ENCODE data around the gene MMP20.

The MMP20 gene

DNA sequence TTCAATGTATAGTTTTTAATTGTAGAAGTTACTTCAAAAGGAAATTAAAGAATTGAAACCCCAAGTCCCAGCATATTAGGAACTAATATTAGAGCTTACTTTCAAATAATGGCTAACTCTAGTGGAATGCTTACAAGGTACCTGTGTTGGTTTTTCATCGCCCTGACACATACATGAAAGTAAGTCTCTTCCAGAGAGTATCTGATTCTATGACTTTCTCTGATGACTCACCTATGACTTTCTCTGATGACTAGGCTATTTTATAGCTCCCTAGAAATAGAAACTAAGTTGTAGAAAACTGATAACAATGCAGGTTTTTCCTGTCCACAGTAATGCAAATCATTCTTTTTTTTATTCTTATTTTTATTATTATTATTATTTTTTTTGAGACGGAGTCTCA, 61.0 kb downstream of the MMP20 start:
- Histone ChIP-seq H3K4me1 (ENCODE audit: control insufficient read depth, insufficient read depth, low read depth, low read length) (peaks cover 3% of the 10 kb centered on the region), H3K36me3 (ENCODE audit: control insufficient read depth in 1 of 2, insufficient read depth in 2 of 2, low read depth in 1 of 2, low read length in 2 of 2) (no peaks in the 10 kb centered on the region), H3K14ac (ENCODE audit: low read length in 2 of 2) (no peak overlapping the region), H2BK5ac (ENCODE audit: low read depth, low read length, poor library complexity, severe bottlenecking) (no peak overlapping the region), H2BK15ac (ENCODE audit: low read depth, poor library complexity, severe bottlenecking) (no peak overlapping the region), H3K23ac (ENCODE audit: low read length in 2 of 2) (no peak overlapping the region), H3K4ac (ENCODE audit: low read depth in 1 of 2, low read length in 2 of 2) (no peak overlapping the region), H3K9ac (ENCODE audit: low read length) (no peak overlapping the region), H3K18ac (ENCODE audit: low read depth in 1 of 2, low read length in 2 of 2) (no peak overlapping the region), H3K4me3 (ENCODE audit: insufficient read depth in 1 of 2, low read depth in 1 of 2, low read length in 2 of 2) (no peak overlapping the region), H2AFZ (ENCODE audit: low read depth, low read length) (no peak overlapping the region), H2AK5ac (ENCODE audit: low read length, severe bottlenecking) (no peak overlapping the region), H3K4me2 (ENCODE audit: low read length, poor library complexity, severe bottlenecking) (no peak overlapping the region), H2BK12ac (ENCODE audit: low read length in 2 of 2) (no peak overlapping the region), H3K9me3 (ENCODE audit: control insufficient read depth, low read length) (peaks cover 5% of the 10 kb centered on the region), H2BK120ac (ENCODE audit: low read depth, low read length) (no peak overlapping the region), H4K8ac (ENCODE audit: low read length) (no peak overlapping the region), H3K27ac (ENCODE audit: low read length, poor library complexity, severe bottlenecking) (no peak overlapping the region), H3K79me1 (replicated peaks; ENCODE audit: low read length, poor library complexity, severe bottlenecking) (no peaks in the 10 kb centered on the region), H3K27me3 (ENCODE audit: control insufficient read depth in 1 of 2, insufficient read depth in 1 of 2, low read length in 2 of 2) (no peaks in the 10 kb centered on the region), H4K91ac (ENCODE audit: low read length) (no peak overlapping the region)
- DNase-seq: peak; percentile 75
- WGBS: 39% methylated on average over 2 of the region's 2 CpGs

DNA sequence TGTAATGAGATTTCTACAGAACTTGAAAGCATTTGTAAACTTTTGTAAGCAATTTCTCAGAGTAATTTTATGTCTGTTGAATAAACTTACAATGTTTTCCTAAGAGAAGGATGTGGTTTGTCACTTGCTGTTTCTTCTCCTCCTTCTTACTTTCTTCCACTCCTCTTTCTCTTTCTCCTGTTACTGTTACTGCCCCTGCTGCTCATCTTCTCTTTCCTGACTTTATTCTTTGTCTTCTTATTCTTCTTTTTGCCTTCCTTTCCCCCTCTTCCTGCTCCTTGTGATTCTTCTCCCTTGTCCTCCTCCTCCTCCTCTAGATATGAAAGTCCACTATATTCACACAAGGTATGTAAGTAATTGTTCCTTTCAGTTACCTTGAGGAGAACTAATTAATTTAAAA, 63.5 kb downstream of the MMP20 start:
- H3K23ac ChIP-seq (ENCODE audit: low read length in 2 of 2): no peak overlapping the region
- DNase-seq: no peak
- no peak overlapping the region for H2AK5ac ChIP-seq (ENCODE audit: low read length, severe bottlenecking)
- no peak overlapping the region for H2BK12ac ChIP-seq (ENCODE audit: low read length in 2 of 2)
- H3K79me1 ChIP-seq (replicated peaks; ENCODE audit: low read length, poor library complexity, severe bottlenecking): no peaks in the 10 kb centered on the region
- H4K91ac ChIP-seq (ENCODE audit: low read length): no peak overlapping the region
- H3K4me2 ChIP-seq (ENCODE audit: low read length, poor library complexity, severe bottlenecking): no peak overlapping the region
- H3K27ac ChIP-seq (ENCODE audit: low read length, poor library complexity, severe bottlenecking): no peak overlapping the region
- H3K4me1 ChIP-seq (ENCODE audit: control insufficient read depth, insufficient read depth, low read depth, low read length): peaks cover 3% of the 10 kb centered on the region
- H3K14ac ChIP-seq (ENCODE audit: low read length in 2 of 2): no peak overlapping the region
- H3K4me3 ChIP-seq (ENCODE audit: insufficient read depth in 1 of 2, low read depth in 1 of 2, low read length in 2 of 2): no peak overlapping the region
- no peak overlapping the region for H2AFZ ChIP-seq (ENCODE audit: low read depth, low read length)
- H2BK120ac ChIP-seq (ENCODE audit: low read depth, low read length): no peak overlapping the region
- peak overlapping the region in 1 of 2 experiments; percentile 11 for H3K4ac ChIP-seq (ENCODE audit: low read depth in 1 of 2, low read length in 2 of 2)
- no peak overlapping the region for H2BK15ac ChIP-seq (ENCODE audit: low read depth, poor library complexity, severe bottlenecking)
- no peak overlapping the region for H3K9ac ChIP-seq (ENCODE audit: low read length)
- no peak overlapping the region for H3K18ac ChIP-seq (ENCODE audit: low read depth in 1 of 2, low read length in 2 of 2)
- H4K8ac ChIP-seq (ENCODE audit: low read length): no peak overlapping the region
- H3K36me3 ChIP-seq (ENCODE audit: control insufficient read depth in 1 of 2, insufficient read depth in 2 of 2, low read depth in 1 of 2, low read length in 2 of 2): no peaks in the 10 kb centered on the region
- no peaks in the 10 kb centered on the region for H3K27me3 ChIP-seq (ENCODE audit: control insufficient read depth in 1 of 2, insufficient read depth in 1 of 2, low read length in 2 of 2)
- H3K9me3 ChIP-seq (ENCODE audit: control insufficient read depth, low read length): peaks cover 5% of the 10 kb centered on the region
- no peak overlapping the region for H2BK5ac ChIP-seq (ENCODE audit: low read depth, low read length, poor library complexity, severe bottlenecking)

DNA sequence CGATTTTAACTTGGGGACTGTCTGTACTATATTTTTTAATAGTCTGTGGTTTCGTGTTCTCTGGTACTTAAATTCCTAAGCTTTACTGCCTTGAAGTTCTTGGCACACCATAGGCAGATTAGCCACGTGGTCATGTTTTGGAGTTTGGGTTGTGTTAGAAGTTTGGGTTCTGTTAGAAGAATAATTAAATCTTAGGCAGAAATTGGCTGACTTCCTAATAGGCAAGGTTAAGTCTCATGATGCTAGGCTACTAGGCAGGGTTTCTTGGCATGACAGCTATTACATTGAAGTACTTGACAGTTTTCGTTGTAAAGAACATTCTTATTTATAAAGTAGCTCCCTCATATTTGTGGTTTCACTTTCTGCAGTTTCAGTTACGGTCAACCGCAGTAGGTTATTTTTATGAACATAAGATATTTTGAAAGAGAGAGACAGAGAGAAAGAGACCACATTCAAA, 64.5 kb downstream of the MMP20 start:
- Histone ChIP-seq H2BK120ac (ENCODE audit: low read depth, low read length) (no peak overlapping the region), H3K23ac (ENCODE audit: low read length in 2 of 2) (no peak overlapping the region), H2AFZ (ENCODE audit: low read depth, low read length) (no peak overlapping the region), H3K79me1 (replicated peaks; ENCODE audit: low read length, poor library complexity, severe bottlenecking) (no peaks in the 10 kb centered on the region), H3K14ac (ENCODE audit: low read length in 2 of 2) (no peak overlapping the region), H3K36me3 (ENCODE audit: control insufficient read depth in 1 of 2, insufficient read depth in 2 of 2, low read depth in 1 of 2, low read length in 2 of 2) (no peaks in the 10 kb centered on the region), H2BK12ac (ENCODE audit: low read length in 2 of 2) (no peak overlapping the region), H3K27me3 (ENCODE audit: control insufficient read depth in 1 of 2, insufficient read depth in 1 of 2, low read length in 2 of 2) (no peaks in the 10 kb centered on the region), H4K8ac (ENCODE audit: low read length) (no peak overlapping the region), H3K9ac (ENCODE audit: low read length) (peak overlapping the region; percentile 78), H3K9me3 (ENCODE audit: control insufficient read depth, low read length) (no peaks in the 10 kb centered on the region), H3K4me3 (ENCODE audit: insufficient read depth in 1 of 2, low read depth in 1 of 2, low read length in 2 of 2) (peak overlapping the region in 1 of 2 experiments; percentile 73), H4K91ac (ENCODE audit: low read length) (no peak overlapping the region), H3K4me1 (ENCODE audit: control insufficient read depth, insufficient read depth, low read depth, low read length) (peaks cover 3% of the 10 kb centered on the region), H3K18ac (ENCODE audit: low read depth in 1 of 2, low read length in 2 of 2) (no peak overlapping the region), H3K27ac (ENCODE audit: low read length, poor library complexity, severe bottlenecking) (peak overlapping the region; percentile 43), H3K4ac (ENCODE audit: low read depth in 1 of 2, low read length in 2 of 2) (no peak overlapping the region), H2AK5ac (ENCODE audit: low read length, severe bottlenecking) (no peak overlapping the region), H2BK5ac (ENCODE audit: low read depth, low read length, poor library complexity, severe bottlenecking) (no peak overlapping the region), H2BK15ac (ENCODE audit: low read depth, poor library complexity, severe bottlenecking) (no peak overlapping the region), H3K4me2 (ENCODE audit: low read length, poor library complexity, severe bottlenecking) (peak overlapping the region; percentile 57)
- peak; percentile 69 for DNase-seq
- 69% methylated on average over 3 of the region's 6 CpGs for WGBS

DNA sequence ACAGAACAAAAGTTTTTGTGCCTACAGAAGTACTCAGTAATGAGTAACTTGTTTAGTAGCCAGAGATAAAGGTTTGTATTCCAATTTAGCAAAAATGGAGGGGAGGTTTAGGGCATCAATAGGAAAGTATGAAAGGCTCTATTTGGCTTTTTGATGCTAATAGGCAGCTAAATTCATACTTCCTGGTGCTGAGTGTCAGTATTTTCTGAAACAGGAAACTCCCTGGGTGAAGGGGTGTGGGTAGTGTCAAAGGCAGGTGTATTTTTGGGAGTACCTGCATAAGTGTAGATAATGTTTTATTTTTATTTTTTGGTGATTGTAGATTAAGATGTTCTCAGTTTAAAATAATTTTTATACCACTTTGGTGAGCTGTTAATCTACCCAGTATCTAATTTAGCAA, 65.3 kb downstream of the MMP20 start:
- Histone ChIP-seq H3K14ac (ENCODE audit: low read length in 2 of 2) (no peak overlapping the region), H3K18ac (ENCODE audit: low read depth in 1 of 2, low read length in 2 of 2) (no peak overlapping the region), H2BK12ac (ENCODE audit: low read length in 2 of 2) (no peak overlapping the region), H2BK120ac (ENCODE audit: low read depth, low read length) (no peak overlapping the region), H4K8ac (ENCODE audit: low read length) (no peak overlapping the region), H2BK5ac (ENCODE audit: low read depth, low read length, poor library complexity, severe bottlenecking) (no peak overlapping the region), H3K9ac (ENCODE audit: low read length) (no peak overlapping the region), H3K23ac (ENCODE audit: low read length in 2 of 2) (no peak overlapping the region), H3K27me3 (ENCODE audit: control insufficient read depth in 1 of 2, insufficient read depth in 1 of 2, low read length in 2 of 2) (no peaks in the 10 kb centered on the region), H3K4me2 (ENCODE audit: low read length, poor library complexity, severe bottlenecking) (no peak overlapping the region), H3K4me3 (ENCODE audit: insufficient read depth in 1 of 2, low read depth in 1 of 2, low read length in 2 of 2) (no peak overlapping the region), H3K27ac (ENCODE audit: low read length, poor library complexity, severe bottlenecking) (no peak overlapping the region), H3K36me3 (ENCODE audit: control insufficient read depth in 1 of 2, insufficient read depth in 2 of 2, low read depth in 1 of 2, low read length in 2 of 2) (no peaks in the 10 kb centered on the region), H2BK15ac (ENCODE audit: low read depth, poor library complexity, severe bottlenecking) (no peak overlapping the region), H4K91ac (ENCODE audit: low read length) (no peak overlapping the region), H3K79me1 (replicated peaks; ENCODE audit: low read length, poor library complexity, severe bottlenecking) (no peaks in the 10 kb centered on the region), H3K4me1 (ENCODE audit: control insufficient read depth, insufficient read depth, low read depth, low read length) (peaks cover 3% of the 10 kb centered on the region), H3K4ac (ENCODE audit: low read depth in 1 of 2, low read length in 2 of 2) (no peak overlapping the region), H2AK5ac (ENCODE audit: low read length, severe bottlenecking) (no peak overlapping the region), H2AFZ (ENCODE audit: low read depth, low read length) (no peak overlapping the region), H3K9me3 (ENCODE audit: control insufficient read depth, low read length) (no peaks in the 10 kb centered on the region)
- no peak for DNase-seq

Measured in mesenchymal stem cell (in vitro differentiated cells and primary cell).